GM18498 (cell line): ENCODE measurements around the gene PSMA4.
"Not testable (repeated sequence)": the region's sequence is repeated elsewhere in the genome, so short reads cannot be mapped to it uniquely, and the experiment has no call there.

Source experiments
- ATAC-seq: cut with Tn5 transposase; IDR thresholded peaks from one replicate; pipeline ENCODE4 v1.9.1; 2021; ENCODE audit warnings: mild to moderate bottlenecking, moderate library complexity; ENCODE audit not compliant: unreplicated experiment

PSMA4 gene

GRCh38 chr15:78550815-78551214, 10.6 kb downstream of the PSMA4 start:
- ATAC-seq: no peak

- no peak for ATAC-seq
Observed at GRCh38 chr15:78551902-78552301, 11.7 kb downstream of the PSMA4 start.

GRCh38 chr15:78552597-78552996, 12.4 kb downstream of the PSMA4 start:
- no peak for ATAC-seq

- not testable (repeated sequence) for ATAC-seq
Observed at GRCh38 chr15:78560201-78560600, 20.0 kb downstream of the PSMA4 start.

- ATAC-seq: no peak
Observed at GRCh38 chr15:78561490-78561889, 21.2 kb downstream of the PSMA4 start.

GRCh38 chr15:78563092-78563491, 22.8 kb downstream of the PSMA4 start:
- no peak for ATAC-seq

GRCh38 chr15:78564743-78565096, 24.5 kb downstream of the PSMA4 start:
- peak; percentile 4 for ATAC-seq

- ATAC-seq: peak; percentile 91
Observed at GRCh38 chr15:78565097-78565950, 25.1 kb downstream of the PSMA4 start, which contains the start of gene CHRNA5. TSS of gene CHRNA5 (plus strand) at chr15:78565520. CDS start at chr15:78565720, 200 bp downstream.

- peak; percentile 25 for ATAC-seq
Observed at GRCh38 chr15:78565951-78566774, 25.9 kb downstream of the PSMA4 start.

GRCh38 chr15:78567531-78567930, 27.3 kb downstream of the PSMA4 start:
- no peak for ATAC-seq

- no peak for ATAC-seq
Observed at GRCh38 chr15:78570710-78571109, 30.5 kb downstream of the PSMA4 start.

GRCh38 chr15:78571382-78571781, 31.1 kb downstream of the PSMA4 start:
- no peak for ATAC-seq

GRCh38 chr15:78573416-78573815, 33.2 kb downstream of the PSMA4 start:
- ATAC-seq: no peak

GRCh38 chr15:78574944-78575343, 34.7 kb downstream of the PSMA4 start:
- no peak for ATAC-seq

GRCh38 chr15:78597583-78597982, 57.3 kb downstream of the PSMA4 start:
- ATAC-seq: no peak

GRCh38 chr15:78598348-78598747, 58.1 kb downstream of the PSMA4 start:
- ATAC-seq: no peak

- ATAC-seq: no peak
Observed at GRCh38 chr15:78599189-78599588, 58.9 kb downstream of the PSMA4 start.
